Activated T-helper 9 cell treated with anti-CD3 and anti-CD28 coated beads, Interleukin-2, amount 50 U/mL, for 16 hours (primary cell): ENCODE results near the gene ARF1.
A peak's percentile ranks its signal among the peaks of the same experiment; 100 is the strongest.

Experiments used
- DNase-seq: peaks from one replicate; pipeline ENCODE4 v3.0.0-alpha.2; 2020; ENCODE audit warnings: low read depth

The ARF1 gene

GRCh38 chr1:228123505-228123904, 41.0 kb downstream of the ARF1 start:
- DNase-seq: no peak

GRCh38 chr1:228125185-228125584, 42.7 kb downstream of the ARF1 start:
- no peak for DNase-seq

GRCh38 chr1:228131766-228132165, 49.3 kb downstream of the ARF1 start:
- no peak for DNase-seq

GRCh38 chr1:228134591-228134990, 52.1 kb downstream of the ARF1 start:
- DNase-seq: no peak

- no peak for DNase-seq
Measured at GRCh38 chr1:228136901-228137300, 54.4 kb downstream of the ARF1 start.

GRCh38 chr1:228139406-228139930, 57.0 kb downstream of the ARF1 start:
- no peak for DNase-seq

- DNase-seq: peak; percentile 100
Measured at GRCh38 chr1:228139931-228140723, 57.6 kb downstream of the ARF1 start, which contains the start of gene GUK1. Gene GUK1, plus strand, starts transcription at chr1:228140279. Its CDS starts 24 bp downstream, at chr1:228140303.

GRCh38 chr1:228140724-228141225, 58.3 kb downstream of the ARF1 start:
- DNase-seq: no peak

- no peak for DNase-seq
Measured at GRCh38 chr1:228141226-228142044, 58.9 kb downstream of the ARF1 start.

- no peak for DNase-seq
Measured at GRCh38 chr1:228142155-228142691, 59.7 kb downstream of the ARF1 start.

GRCh38 chr1:228142701-228143136, 60.2 kb downstream of the ARF1 start:
- DNase-seq: no peak

GRCh38 chr1:228143480-228144192, 61.1 kb downstream of the ARF1 start:
- no peak for DNase-seq

- no peak for DNase-seq
Measured at GRCh38 chr1:228144193-228144992, 61.9 kb downstream of the ARF1 start.

GRCh38 chr1:228144993-228145343, 62.5 kb downstream of the ARF1 start:
- DNase-seq: no peak

GRCh38 chr1:228145463-228146416, 63.2 kb downstream of the ARF1 start:
- DNase-seq: no peak

- no peak for DNase-seq
Measured at GRCh38 chr1:228146417-228147150, 64.1 kb downstream of the ARF1 start.

GRCh38 chr1:228147151-228147693, 64.7 kb downstream of the ARF1 start:
- no peak for DNase-seq

- no peak for DNase-seq
Measured at GRCh38 chr1:228147768-228148167, 65.3 kb downstream of the ARF1 start.
